GM19395 (cell line): ENCODE data around the gene CRELD1.
A peak's percentile ranks its signal among the peaks of the same experiment; 100 is the strongest.

ENCODE experiments used
- ATAC-seq: cut with Tn5 transposase; IDR thresholded peaks from one replicate; pipeline ENCODE4 v1.9.1; 2021; ENCODE audit warnings: mild to moderate bottlenecking, moderate library complexity; ENCODE audit not compliant: unreplicated experiment

Gene CRELD1

GRCh38 chr3:9903904-9904303 is 29.7 kb upstream of the CRELD1 start:
- no peak for ATAC-seq

GRCh38 chr3:9906480-9906879 is 27.2 kb upstream of the CRELD1 start:
- no peak for ATAC-seq

- no peak for ATAC-seq
These were observed 25.3 kb upstream of the CRELD1 start for GRCh38 chr3:9908286-9908685.

- no peak for ATAC-seq
These were observed 24.2 kb upstream of the CRELD1 start for GRCh38 chr3:9909221-9910013.

- no peak for ATAC-seq
These were observed 21.8 kb upstream of the CRELD1 start for GRCh38 chr3:9911863-9912262.

- ATAC-seq, result no peak
These were observed 21.2 kb upstream of the CRELD1 start for GRCh38 chr3:9912294-9912935.

- no peak for ATAC-seq
These were observed 20.0 kb upstream of the CRELD1 start for GRCh38 chr3:9913601-9914000.

GRCh38 chr3:9914011-9914410 is 19.6 kb upstream of the CRELD1 start:
- ATAC-seq, result no peak

- ATAC-seq, result peak; percentile 58
These were observed 18.9 kb upstream of the CRELD1 start for GRCh38 chr3:9914559-9915253.

- ATAC-seq, result peak; percentile 48
These were observed 18.1 kb upstream of the CRELD1 start for GRCh38 chr3:9915254-9916141.

- ATAC-seq, result no peak
These were observed 17.3 kb upstream of the CRELD1 start for GRCh38 chr3:9916346-9916733.

GRCh38 chr3:9916734-9917680 is 16.6 kb upstream of the CRELD1 start, which contains the start of gene IL17RC:
TSS of gene IL17RC (plus strand) at chr3:9917098. CDS start at chr3:9917316, 218 bp downstream.
- no peak for ATAC-seq

- no peak for ATAC-seq
These were observed 15.8 kb upstream of the CRELD1 start for GRCh38 chr3:9917820-9918219.

GRCh38 chr3:9918261-9919038 is 15.2 kb upstream of the CRELD1 start:
- ATAC-seq, result no peak

- ATAC-seq, result no peak
These were observed 5.5 kb upstream of the CRELD1 start for GRCh38 chr3:9928158-9928557.

GRCh38 chr3:9930804-9931418 is 2.7 kb upstream of the CRELD1 start:
- no peak for ATAC-seq

GRCh38 chr3:9932535-9932842 is 1.1 kb upstream of the CRELD1 start:
- no peak for ATAC-seq

GRCh38 chr3:9932843-9933560 is 632 bp upstream of the CRELD1 start:
- ATAC-seq, result peak; percentile 65
